SK-N-SH (cell line): ENCODE data around the gene SIK2. TPM values are rescaled to one million over a fixed set of nuclear protein-coding genes. Genes with fewer than 3 reads are reported as not detected.

ENCODE experiments used
- CTCF ChIA-PET: fragments of 300-600, 350-600 bp; formaldehyde crosslinking; extraction: SDS; loops from one replicate; lab custom pipeline; 2021; lab: Yijun Ruan, JAX
- POLR2A ChIA-PET: fragments of 350-600 bp; sonication (Branson Sonifier 250); formaldehyde crosslinking; extraction: SDS; loops from one replicate; lab custom pipeline; 2020; ENCODE audit warnings: antibody characterized with exemption, inconsistent platforms; lab: Yijun Ruan, JAX
- DNase-seq: peaks from one replicate; pipeline ENCODE4 v3.0.0; 2012
- H2AFZ ChIP-seq: fragments of 200-600 bp; sonication (generic); 2 replicates; pipeline ENCODE4 v1.8.1; 2016; ENCODE audit warnings: antibody characterized with exemption, mild to moderate bottlenecking, low read depth
- H3F3A ChIP-seq: fragments of 200-600 bp; sonication (generic); replicated peaks from 2 replicates; pipeline ENCODE3; 2016; ENCODE audit warnings: antibody characterized with exemption, mild to moderate bottlenecking; ENCODE audit not compliant: insufficient read depth
- H3K27ac ChIP-seq, 2 experiments: fragments of 200-500 bp in 1 of 2; fragments of 200-600 bp in 1 of 2; sonication (Bioruptor generic) in 1 of 2; sonication (generic), shearing (Covaris generic) in 1 of 2; 2 replicates each; pipeline versions ENCODE4 v1.5.1 to v1.6.1; 2014 to 2016; ENCODE audit warnings: low read depth in 2 of 2, inconsistent platforms in 1 of 2, low read length in 1 of 2, mild to moderate bottlenecking in 1 of 2, mixed read lengths in 1 of 2
- H3K27me3 ChIP-seq: fragments of 200-600 bp; sonication (generic), shearing (Covaris generic); 2 replicates; pipeline ENCODE4 v1.6.1; 2016; ENCODE audit warnings: mixed run types; ENCODE audit not compliant: insufficient read depth
- H3K36me3 ChIP-seq, 2 experiments: fragments of 200-500 bp in 1 of 2; fragments of 200-600 bp in 1 of 2; sonication (Bioruptor generic) in 1 of 2; sonication (generic) in 1 of 2; replicated peaks in 1 of 2; 2 replicates each; pipeline versions ENCODE3 to v1.5.1; 2014 to 2016; ENCODE audit warnings: low read length in 1 of 2, mild to moderate bottlenecking in 1 of 2; ENCODE audit not compliant: insufficient read depth in 2 of 2, control insufficient read depth in 1 of 2
- H3K4me1 ChIP-seq, 2 experiments: fragments of 200-500 bp in 1 of 2; fragments of 200-600 bp in 1 of 2; sonication (Bioruptor generic) in 1 of 2; sonication (generic), shearing (Covaris generic) in 1 of 2; 2 replicates each; pipeline versions ENCODE4 v1.5.1 to v1.6.1; 2014 to 2016; ENCODE audit warnings: low read depth in 1 of 2, low read length in 1 of 2, mixed run types in 1 of 2; ENCODE audit not compliant: insufficient read depth in 2 of 2, control insufficient read depth in 1 of 2
- H3K4me2 ChIP-seq: fragments of 200-600 bp; sonication (generic), shearing (Covaris generic); 2 replicates; pipeline ENCODE4 v1.6.1; 2017; ENCODE audit warnings: mixed run types
- H3K4me3 ChIP-seq, 2 experiments: fragments of 200-500 bp in 1 of 2; fragments of 200-600 bp in 1 of 2; sonication (Bioruptor generic) in 1 of 2; sonication (generic), shearing (Covaris generic) in 1 of 2; 2 replicates each; pipeline versions ENCODE4 v1.5.1 to v1.8.1; 2014 to 2016; ENCODE audit warnings: low read depth in 2 of 2, inconsistent platforms in 1 of 2, low read length in 1 of 2, mild to moderate bottlenecking in 1 of 2, mixed read lengths in 1 of 2, moderate library complexity in 1 of 2
- H3K79me2 ChIP-seq: fragments of 200-600 bp; sonication (generic); 2 replicates; pipeline ENCODE4 v1.8.1; 2017; ENCODE audit warnings: mild to moderate bottlenecking; ENCODE audit not compliant: insufficient read depth
- H3K9ac ChIP-seq: fragments of 200-600 bp; sonication (generic); 2 replicates; pipeline ENCODE4 v1.6.1; 2017; ENCODE audit warnings: mixed run types
- H3K9me2 ChIP-seq: fragments of 200-600 bp; sonication (generic); 2 replicates; pipeline ENCODE4 v1.6.1; 2017; ENCODE audit warnings: mixed run types
- H3K9me3 ChIP-seq: fragments of 200-600 bp; sonication (generic); 2 replicates; pipeline ENCODE4 v1.6.1; 2017; ENCODE audit warnings: mixed run types, mild to moderate bottlenecking, moderate library complexity
- H4K20me1 ChIP-seq: fragments of 200-600 bp; sonication (generic); 2 replicates; pipeline ENCODE4 v1.6.1; 2017; ENCODE audit warnings: mild to moderate bottlenecking, mixed run types; ENCODE audit not compliant: insufficient read depth
- CHD2 ChIP-seq: fragments of 150-350 bp; IDR thresholded peaks from 2 replicates; pipeline ENCODE4 v1.6.1; 2018; ENCODE audit warnings: low read length; ENCODE audit not compliant: partially characterized antibody
- ELF1 ChIP-seq: IDR thresholded peaks from 2 replicates; pipeline ENCODE4 v1.4.0; 2012
- FOSL2 ChIP-seq: IDR thresholded peaks from 2 replicates; pipeline ENCODE4 v1.4.0; 2012; ENCODE audit warnings: low read depth, mild to moderate bottlenecking, moderate library complexity, borderline replicate concordance
- GABPA ChIP-seq: IDR thresholded peaks from 2 replicates; pipeline ENCODE4 v1.4.0; 2012; ENCODE audit warnings: low read depth, mild to moderate bottlenecking
- GATA2 ChIP-seq: sonication (generic); formaldehyde crosslinking; IDR thresholded peaks from 2 replicates; pipeline ENCODE4 v1.5.0; 2020; ENCODE audit warnings: mild to moderate bottlenecking, missing genetic modification reagents
- MEF2A ChIP-seq: IDR thresholded peaks from 2 replicates; pipeline ENCODE4 v1.4.0; 2012; ENCODE audit warnings: low read depth, borderline replicate concordance
- MXI1 ChIP-seq: IDR thresholded peaks from 2 replicates; pipeline ENCODE4 v1.6.1; 2012; ENCODE audit warnings: mild to moderate bottlenecking, low read depth, low read length, improper control_type of control experiment
- NFIC ChIP-seq: IDR thresholded peaks from 2 replicates; pipeline ENCODE4 v1.4.0; 2012; ENCODE audit warnings: borderline replicate concordance
- POLR2AphosphoS5 ChIP-seq: IDR thresholded peaks from 2 replicates; pipeline ENCODE4 v1.6.1; 2012; ENCODE audit warnings: low read depth, low read length
- RAD21 ChIP-seq: IDR thresholded peaks from 2 replicates; pipeline ENCODE4 v1.6.1; 2012; ENCODE audit warnings: mild to moderate bottlenecking, low read length
- RCOR1 ChIP-seq: fragments of 150-350 bp; IDR thresholded peaks from 2 replicates; pipeline ENCODE4 v1.6.1; 2017; ENCODE audit warnings: antibody characterized with exemption, low read length
- WGBS: methylation state at CpG from one replicate; pipeline ENCODE4 v1.1.6; 2017; ENCODE audit warnings: low lambda C conversion rate; 5-methylcytosine and 5-hydroxymethylcytosine counted together
- polyA plus RNA-seq, 3 experiments: library from polyadenylated mRNA; depleted of rRNA; stranded (reverse); fragments of >200 nt; gene quantifications; 2 replicates each; pipeline ENCODE4 v1.2.3, GENCODE V29; 2012
- TF ChIP-seq, protein P1 (sequence below): IDR thresholded peaks from 2 replicates; pipeline ENCODE4; 2012
- TF ChIP-seq, protein P2 (sequence below): IDR thresholded peaks from 2 replicates; pipeline ENCODE4 v1.4.0; 2012; ENCODE audit warnings: low read depth, borderline replicate concordance
- TF ChIP-seq, protein P3 (sequence below): IDR thresholded peaks from 2 replicates; pipeline ENCODE4 v1.4.0; 2012; ENCODE audit warnings: low read depth, borderline replicate concordance

The SIK2 gene
- polyA plus RNA-seq, 1 of the 3 experiments (the other 2 are of a cell fraction): 8.9 TPM

DNA sequence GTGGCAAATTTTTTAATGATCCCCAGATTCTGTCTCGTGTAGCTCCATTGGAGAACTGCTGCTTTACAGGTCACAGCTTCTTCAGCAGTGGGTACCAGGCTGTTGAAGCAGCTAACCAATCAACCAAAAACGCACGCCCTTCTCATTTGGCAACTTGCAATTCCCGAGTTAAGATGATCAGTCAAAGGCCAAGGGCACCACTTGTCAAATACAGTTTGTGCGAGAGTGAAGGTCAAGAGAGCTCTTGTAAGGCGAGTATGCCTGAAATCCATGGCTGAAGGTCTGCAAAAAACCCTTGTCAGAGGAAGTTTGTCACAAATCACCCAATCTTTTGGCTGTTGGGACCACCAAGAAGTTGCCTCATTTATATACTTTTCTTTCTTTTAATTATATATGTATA lies 176.9 kb downstream of the SIK2 start:
- no peaks in the 10 kb centered on the region for H4K20me1 ChIP-seq
- H3K27ac ChIP-seq: no peak overlapping the region
- no peaks in the 10 kb centered on the region for H3K79me2 ChIP-seq
- no peaks in the 10 kb centered on the region for H3K27me3 ChIP-seq
- DNase-seq: no peak
- peaks cover 5 to 10% of the 10 kb centered on the region in 2 experiments; a peak in 3 of 4 replicates for H3K4me1 ChIP-seq
- TF ChIP-seq GABPA: no peak
- no peak for TF ChIP-seq MXI1
- TF ChIP-seq RCOR1: no peak
- TF ChIP-seq POLR2AphosphoS5: no peak
- TF ChIP-seq MEF2A: no peak
- TF ChIP-seq, protein P1, sequence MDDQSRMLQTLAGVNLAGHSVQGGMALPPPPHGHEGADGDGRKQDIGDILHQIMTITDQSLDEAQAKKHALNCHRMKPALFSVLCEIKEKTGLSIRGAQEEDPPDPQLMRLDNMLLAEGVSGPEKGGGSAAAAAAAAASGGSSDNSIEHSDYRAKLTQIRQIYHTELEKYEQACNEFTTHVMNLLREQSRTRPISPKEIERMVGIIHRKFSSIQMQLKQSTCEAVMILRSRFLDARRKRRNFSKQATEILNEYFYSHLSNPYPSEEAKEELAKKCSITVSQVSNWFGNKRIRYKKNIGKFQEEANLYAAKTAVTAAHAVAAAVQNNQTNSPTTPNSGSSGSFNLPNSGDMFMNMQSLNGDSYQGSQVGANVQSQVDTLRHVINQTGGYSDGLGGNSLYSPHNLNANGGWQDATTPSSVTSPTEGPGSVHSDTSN: no peak
- no peak for TF ChIP-seq ELF1
- TF ChIP-seq NFIC: no peak
- TF ChIP-seq, protein P2, sequence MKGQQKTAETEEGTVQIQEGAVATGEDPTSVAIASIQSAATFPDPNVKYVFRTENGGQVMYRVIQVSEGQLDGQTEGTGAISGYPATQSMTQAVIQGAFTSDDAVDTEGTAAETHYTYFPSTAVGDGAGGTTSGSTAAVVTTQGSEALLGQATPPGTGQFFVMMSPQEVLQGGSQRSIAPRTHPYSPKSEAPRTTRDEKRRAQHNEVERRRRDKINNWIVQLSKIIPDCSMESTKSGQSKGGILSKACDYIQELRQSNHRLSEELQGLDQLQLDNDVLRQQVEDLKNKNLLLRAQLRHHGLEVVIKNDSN: no peak
- TF ChIP-seq, protein P3, sequence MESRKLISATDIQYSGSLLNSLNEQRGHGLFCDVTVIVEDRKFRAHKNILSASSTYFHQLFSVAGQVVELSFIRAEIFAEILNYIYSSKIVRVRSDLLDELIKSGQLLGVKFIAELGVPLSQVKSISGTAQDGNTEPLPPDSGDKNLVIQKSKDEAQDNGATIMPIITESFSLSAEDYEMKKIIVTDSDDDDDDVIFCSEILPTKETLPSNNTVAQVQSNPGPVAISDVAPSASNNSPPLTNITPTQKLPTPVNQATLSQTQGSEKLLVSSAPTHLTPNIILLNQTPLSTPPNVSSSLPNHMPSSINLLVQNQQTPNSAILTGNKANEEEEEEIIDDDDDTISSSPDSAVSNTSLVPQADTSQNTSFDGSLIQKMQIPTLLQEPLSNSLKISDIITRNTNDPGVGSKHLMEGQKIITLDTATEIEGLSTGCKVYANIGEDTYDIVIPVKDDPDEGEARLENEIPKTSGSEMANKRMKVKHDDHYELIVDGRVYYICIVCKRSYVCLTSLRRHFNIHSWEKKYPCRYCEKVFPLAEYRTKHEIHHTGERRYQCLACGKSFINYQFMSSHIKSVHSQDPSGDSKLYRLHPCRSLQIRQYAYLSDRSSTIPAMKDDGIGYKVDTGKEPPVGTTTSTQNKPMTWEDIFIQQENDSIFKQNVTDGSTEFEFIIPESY: no peak
- TF ChIP-seq GATA2 (CRISPR knock-in tag): no peak
- no peak for TF ChIP-seq FOSL2
- no peak for TF ChIP-seq RAD21
- no peak for TF ChIP-seq CHD2
- no peak overlapping the region for H3K4me3 ChIP-seq
- ChIA-PET POLR2A (no interaction called here), CTCF (interaction anchor here (0.9 to 12.5 kb wide), 7 partner anchors 14 to 213 kb away, joined by 3 to 184 read pairs (median 7); partner anchors contain the start of gene SIK2)
- WGBS: 91% methylated on average over 6 of the region's 6 CpGs
- no peaks in the 10 kb centered on the region for H3K9me3 ChIP-seq
- peaks cover 16% of the 10 kb centered on the region for H3F3A ChIP-seq
- H3K9me2 ChIP-seq: no peaks in the 10 kb centered on the region
- no peak overlapping the region for H3K9ac ChIP-seq
- H2AFZ ChIP-seq: no peak overlapping the region
- no peak overlapping the region for H3K4me2 ChIP-seq
- no peaks in the 10 kb centered on the region for H3K36me3 ChIP-seq

Other genes starting within 250 kb of the SIK2 start
- gene POU2AF1, start 223.2 kb upstream of the SIK2 start, polyA plus RNA-seq (2012; rRNA removed): 0.05 and 0.07 TPM in 2 replicates
- 0.26 and 0.34 TPM in 2 replicates for gene BTG4, start 90.1 kb upstream of the SIK2 start, polyA plus RNA-seq (2012; rRNA removed)
- 4.4 and 4.9 TPM in 2 replicates for gene HOATZ, start 87.7 kb upstream of the SIK2 start, polyA plus RNA-seq (2012; rRNA removed)
- gene LAYN, start 61.7 kb upstream of the SIK2 start, polyA plus RNA-seq (2012; rRNA removed): 366 and 437 TPM in 2 replicates
- 25.9 and 32.3 TPM in 2 replicates for gene PPP2R1B, start 163.9 kb downstream of the SIK2 start, polyA plus RNA-seq (2012; rRNA removed)